GM18951 (cell line): ENCODE measurements around the gene MLYCD.

ENCODE experiments used
- POLR2A ChIP-seq: IDR thresholded peaks from 4 replicates; pipeline ENCODE4 v1.6.1; 2011; ENCODE audit warnings: mild to moderate bottlenecking; ENCODE audit not compliant: insufficient read length, insufficient read depth; ENCODE audit errors: extremely low read depth
- in situ Hi-C: fragments of 300-500 bp; cut with MboI; formaldehyde crosslinking; loops from one replicate; pipeline ENCODE4 v1.12.0; 2022; ENCODE audit warnings: low sequenced_read_pairs, mixed read lengths, inconsistent platforms; ENCODE audit not compliant: unreplicated experiment

MLYCD gene

GRCh38 chr16:83953796-83954576, 55.1 kb downstream of the MLYCD start:
- TF ChIP-seq POLR2A, result no peak
- in situ Hi-C loops, result loop anchor here (25.0 kb wide), 1 partner anchor 233 kb away; the partner anchor contains the start of genes ADAD2 and TAF1C

GRCh38 chr16:83954577-83955016, 55.7 kb downstream of the MLYCD start:
- TF ChIP-seq POLR2A, result no peak
- in situ Hi-C loops, result loop anchor here (25.0 kb wide), 1 partner anchor 233 kb away; the partner anchor contains the start of genes ADAD2 and TAF1C

- in situ Hi-C loops, result loop anchor here (25.0 kb wide), 1 partner anchor 232 kb away; the partner anchor contains the start of genes ADAD2 and TAF1C
- TF ChIP-seq POLR2A, result no peak
Observed at GRCh38 chr16:83955218-83956130, 56.6 kb downstream of the MLYCD start.

GRCh38 chr16:83956336-83957289, 57.7 kb downstream of the MLYCD start:
- in situ Hi-C loops, result loop anchor here (25.0 kb wide), 1 partner anchor 231 kb away; the partner anchor contains the start of genes ADAD2 and TAF1C
- TF ChIP-seq POLR2A, result no peak

DNA sequence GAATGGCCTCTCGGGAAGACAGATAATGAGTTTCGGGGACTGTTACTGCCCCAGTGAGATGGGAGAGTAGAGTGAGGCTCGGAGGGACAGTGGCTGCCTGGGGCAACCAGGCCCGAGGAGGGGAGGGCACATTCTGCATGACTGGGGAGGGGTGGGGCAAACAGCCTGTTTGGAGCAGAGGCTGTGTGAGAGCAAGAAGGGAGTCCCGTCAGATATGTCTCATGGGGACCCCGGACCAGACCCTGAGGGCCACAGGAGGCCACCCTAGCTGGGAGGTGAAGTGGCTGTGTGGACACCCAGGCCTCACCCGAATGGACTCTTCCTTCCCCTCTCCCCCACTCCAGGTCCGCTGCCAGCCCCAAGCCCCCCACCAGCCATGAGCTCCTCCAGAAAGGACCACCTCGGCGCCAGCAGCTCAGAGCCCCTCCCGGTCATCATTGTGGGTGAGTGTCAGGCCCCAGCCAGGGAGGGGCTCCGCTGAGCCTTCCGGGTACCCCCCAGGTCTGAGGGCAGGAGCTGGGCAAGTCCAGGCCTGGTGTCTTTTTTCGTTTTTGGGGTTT, 58.5 kb downstream of the MLYCD start:
- in situ Hi-C loops, result loop anchor here (25.0 kb wide), 1 partner anchor 230 kb away; the partner anchor contains the start of genes ADAD2 and TAF1C
- TF ChIP-seq POLR2A, result no peak

DNA sequence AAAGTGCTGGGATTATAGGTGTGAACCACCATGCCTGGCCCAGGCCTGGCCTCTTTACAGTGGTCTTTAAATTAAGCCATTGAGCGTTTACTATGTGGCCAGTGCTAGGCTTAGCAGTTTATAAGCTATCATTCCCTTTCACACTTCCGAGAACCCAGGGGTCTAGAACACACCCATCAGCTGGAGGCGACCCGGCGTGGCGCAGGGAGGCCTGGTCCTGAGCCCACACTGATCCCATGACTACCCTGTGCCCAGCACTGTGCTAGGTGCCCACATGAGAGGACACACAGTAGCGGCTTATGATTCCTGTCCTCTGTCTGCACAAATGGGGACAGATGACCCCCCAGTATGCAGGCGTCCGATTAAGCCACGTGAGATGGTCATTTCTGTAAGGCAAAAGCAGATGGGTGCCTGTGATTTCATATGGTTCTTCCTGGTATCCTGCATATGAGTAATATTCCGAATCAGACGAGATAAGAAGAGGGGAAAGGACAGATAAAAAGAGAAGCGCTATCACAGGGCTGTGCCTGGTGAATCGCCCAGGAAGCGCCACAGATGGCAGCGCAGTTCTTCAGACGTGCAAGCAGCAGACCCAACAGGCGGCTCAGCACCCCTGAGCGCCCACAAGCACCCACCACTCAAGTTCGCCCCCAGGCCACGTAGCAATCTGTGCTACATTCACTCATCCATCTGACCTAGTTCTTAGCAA, 59.4 kb downstream of the MLYCD start:
- in situ Hi-C loops, result loop anchor here (25.0 kb wide), 1 partner anchor 229 kb away; the partner anchor contains the start of genes ADAD2 and TAF1C
- TF ChIP-seq POLR2A, result no peak

DNA sequence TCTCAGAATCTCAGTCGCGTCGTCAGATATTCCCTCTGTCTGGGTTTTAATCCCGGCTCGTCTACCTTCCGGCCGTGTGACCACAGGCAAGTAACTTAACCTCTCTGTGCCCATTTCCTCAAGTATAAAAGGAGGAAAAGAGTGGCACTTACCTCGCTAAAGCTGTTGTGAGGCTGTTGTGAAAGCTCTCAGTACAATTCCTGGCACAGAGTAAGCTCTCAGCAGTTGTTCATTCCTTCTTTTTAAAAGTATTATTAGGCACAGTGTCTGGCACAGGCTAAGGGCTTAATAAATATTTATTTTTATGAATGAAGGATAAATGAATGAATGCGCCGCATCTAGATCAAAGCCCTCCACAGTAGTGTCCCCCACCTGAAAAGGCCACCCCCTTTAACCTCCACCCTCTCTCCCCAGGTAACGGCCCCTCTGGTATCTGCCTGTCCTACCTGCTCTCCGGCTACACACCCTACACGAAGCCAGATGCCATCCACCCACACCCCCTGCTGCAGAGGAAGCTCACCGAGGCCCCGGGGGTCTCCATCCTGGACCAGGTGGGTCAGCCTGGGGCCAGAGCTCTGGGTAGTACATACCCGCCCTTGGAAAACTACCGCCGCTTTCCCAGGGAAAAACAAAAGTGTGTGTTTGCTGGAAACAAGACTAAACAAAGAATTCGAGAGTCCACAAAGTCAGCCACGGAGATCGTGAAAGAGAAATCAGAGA, 60.1 kb downstream of the MLYCD start:
- no peak for TF ChIP-seq POLR2A
- in situ Hi-C loops, result loop anchor here (25.0 kb wide), 1 partner anchor 228 kb away; the partner anchor contains the start of genes ADAD2 and TAF1C

DNA sequence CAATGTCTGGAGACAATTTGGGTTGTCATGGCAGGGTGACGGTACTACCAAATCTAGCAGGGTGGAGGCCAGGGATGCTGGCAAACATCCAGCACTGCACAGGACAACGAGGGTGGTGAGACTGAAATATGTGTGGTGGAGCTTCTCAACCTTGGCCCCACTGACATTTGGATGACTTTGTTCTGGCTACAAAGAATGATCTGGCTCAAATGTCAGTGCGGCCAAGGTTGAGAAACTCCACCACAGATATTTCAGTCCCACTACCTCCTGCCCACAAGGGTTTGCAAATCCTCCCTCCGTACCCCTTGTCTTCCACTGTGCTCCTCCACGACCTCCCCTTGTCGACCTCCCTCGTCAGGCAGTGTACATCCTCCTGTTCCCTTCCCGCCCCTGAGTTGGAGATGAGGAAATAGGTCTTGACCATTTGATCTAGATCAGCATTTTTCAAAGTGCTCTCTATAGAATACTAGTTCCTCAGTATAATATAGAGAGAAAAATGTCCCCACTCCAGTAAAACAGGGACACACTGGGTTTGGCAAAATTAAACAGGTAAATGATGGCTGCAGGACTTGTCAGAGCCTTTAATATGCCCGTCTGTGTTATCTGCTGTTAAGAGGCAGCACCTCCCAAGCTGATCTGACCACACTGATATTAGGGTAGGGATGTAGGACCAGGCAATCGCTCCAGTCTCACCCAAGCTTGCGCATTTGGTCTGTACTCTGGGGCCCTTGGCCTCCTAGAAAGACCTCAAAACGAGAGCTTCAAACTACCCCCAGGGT, 60.9 kb downstream of the MLYCD start:
- no peak for TF ChIP-seq POLR2A
- in situ Hi-C loops, result loop anchor here (25.0 kb wide), 1 partner anchor 227 kb away; the partner anchor contains the start of genes ADAD2 and TAF1C

DNA sequence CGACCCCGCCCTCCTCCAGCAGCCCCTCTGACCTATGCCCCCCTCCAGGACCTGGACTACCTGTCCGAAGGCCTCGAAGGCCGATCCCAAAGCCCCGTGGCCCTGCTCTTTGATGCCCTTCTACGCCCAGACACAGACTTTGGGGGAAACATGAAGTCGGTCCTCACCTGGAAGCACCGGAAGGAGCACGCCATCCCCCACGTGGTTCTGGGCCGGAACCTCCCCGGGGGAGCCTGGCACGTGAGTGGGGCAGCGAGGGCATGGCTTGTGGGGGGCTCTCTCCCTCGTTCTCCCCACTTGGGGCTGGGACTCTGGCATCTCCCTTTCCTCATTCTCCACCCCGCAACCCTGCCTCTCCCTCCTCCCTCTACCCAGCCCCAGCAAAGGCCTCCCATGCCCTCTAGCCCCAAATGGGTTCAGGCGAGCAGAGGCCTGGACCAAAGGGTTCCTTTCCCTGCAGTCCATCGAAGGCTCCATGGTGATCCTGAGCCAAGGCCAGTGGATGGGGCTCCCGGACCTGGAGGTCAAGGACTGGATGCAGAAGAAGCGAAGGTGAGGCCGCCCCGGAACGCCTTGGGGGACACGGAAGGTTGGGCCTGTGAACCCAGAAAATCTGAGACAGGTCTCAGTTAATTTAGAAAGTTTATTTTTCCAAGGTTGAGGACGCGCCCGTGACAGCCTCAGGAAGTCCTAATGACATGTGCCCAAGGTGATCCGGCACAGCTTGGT, 61.8 kb downstream of the MLYCD start:
- in situ Hi-C loops, result loop anchor here (25.0 kb wide), 1 partner anchor 227 kb away; the partner anchor contains the start of genes ADAD2 and TAF1C
- no peak for TF ChIP-seq POLR2A
